Activated T-helper 17 cell treated with anti-CD3 and anti-CD28 coated beads, Interleukin-2, amount 50 U/mL, for 72 hours (primary cell): Measurements from ENCODE around the gene MAP7. TPM values are rescaled to one million over a fixed set of nuclear protein-coding genes. Genes with fewer than 3 reads are reported as not detected.

ENCODE experiments used
- ATAC-seq: fragments of 150-1000 bp; cut with Tn5 transposase; replicated peaks from 2 replicates; pipeline ENCODE4 v1.10.0; 2021; ENCODE audit warnings: mild to moderate bottlenecking, moderate library complexity
- H3K27ac Mint-ChIP-seq: one replicate; pipeline ENCODE4 v1.8.0; 2022; ENCODE audit warnings: mixed read lengths
- H3K27me3 Mint-ChIP-seq: one replicate; pipeline ENCODE4 v1.8.0; 2022; ENCODE audit warnings: mixed read lengths
- H3K36me3 Mint-ChIP-seq: one replicate; pipeline ENCODE4 v1.8.0; 2022; ENCODE audit warnings: low read depth, mild to moderate bottlenecking, mixed read lengths
- H3K4me1 Mint-ChIP-seq: one replicate; pipeline ENCODE4 v1.8.0; 2022; ENCODE audit warnings: mixed read lengths
- H3K4me3 Mint-ChIP-seq: one replicate; pipeline ENCODE4 v1.8.0; 2022; ENCODE audit warnings: mild to moderate bottlenecking, mixed read lengths
- H3K9me3 Mint-ChIP-seq: one replicate; pipeline ENCODE4 v1.8.0; 2022; ENCODE audit warnings: mixed read lengths
- total RNA-seq, 2 donors: library from RNA; stranded (reverse); gene quantifications; one replicate each; pipeline ENCODE4 v1.2.3, GENCODE V29; 2022

The MAP7 gene
- total RNA-seq, 2 donors from 2014 or later = 0.76 to 1.2 TPM

DNA sequence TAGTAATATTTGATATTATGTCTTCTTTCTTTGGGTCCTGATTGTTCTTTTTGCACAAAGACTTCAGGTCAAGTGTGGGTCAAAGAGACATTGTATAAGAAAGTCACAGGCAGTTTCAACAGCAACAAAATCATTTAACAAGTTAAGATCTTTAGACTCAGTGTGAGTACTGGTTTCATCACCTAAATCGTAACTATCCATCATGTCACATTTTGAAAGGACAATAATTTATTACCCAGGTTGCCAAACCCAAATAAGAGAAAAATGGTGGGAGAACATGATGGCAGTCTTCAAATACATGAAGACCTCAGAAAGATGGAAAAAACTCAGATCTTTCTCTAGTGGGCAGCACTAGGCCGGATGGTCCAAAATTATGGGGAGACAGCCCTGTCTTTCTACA is 205.1 kb downstream of the MAP7 start:
- no peaks in the 10 kb centered on the region for H3K9me3 Mint-ChIP-seq

DNA sequence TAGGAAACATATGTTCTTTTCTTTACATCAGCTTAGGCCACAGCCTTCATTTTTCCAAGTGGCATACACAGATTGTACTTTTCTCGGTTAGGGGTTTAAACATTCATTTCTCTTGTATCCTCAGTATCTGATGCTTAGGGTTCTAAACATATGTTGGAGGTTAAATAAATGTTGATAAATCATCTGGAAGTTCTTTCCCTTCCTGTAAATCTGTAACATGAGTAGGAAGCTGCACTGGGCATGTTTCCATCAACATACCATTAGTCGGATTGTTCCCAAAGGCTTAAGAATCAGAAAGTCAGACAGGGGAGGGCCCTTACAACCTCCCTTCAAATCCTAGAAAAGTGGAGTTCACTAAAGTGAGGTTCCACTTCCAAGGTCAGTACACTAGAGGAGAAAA is 205.8 kb downstream of the MAP7 start:
- H3K27me3 Mint-ChIP-seq = no peaks in the 10 kb centered on the region
- no peaks in the 10 kb centered on the region for H3K9me3 Mint-ChIP-seq
- no peaks in the 10 kb centered on the region for H3K36me3 Mint-ChIP-seq
- no peak overlapping the region for H3K4me3 Mint-ChIP-seq
- ATAC-seq = no peak
- no peak overlapping the region for H3K27ac Mint-ChIP-seq
- no peaks in the 10 kb centered on the region for H3K4me1 Mint-ChIP-seq

More for the DNA sequence above, 205.1 kb downstream of the MAP7 start:
- no peak overlapping the region for H3K27ac Mint-ChIP-seq
- H3K36me3 Mint-ChIP-seq = no peaks in the 10 kb centered on the region
- no peak for ATAC-seq
- no peaks in the 10 kb centered on the region for H3K4me1 Mint-ChIP-seq
- H3K27me3 Mint-ChIP-seq = no peaks in the 10 kb centered on the region
- no peak overlapping the region for H3K4me3 Mint-ChIP-seq

GRCh38 chr6:136343700-136344099 is 206.5 kb downstream of the MAP7 start:
- H3K9me3 Mint-ChIP-seq = no peaks in the 10 kb centered on the region
- no peak for ATAC-seq
- no peaks in the 10 kb centered on the region for H3K4me1 Mint-ChIP-seq
- H3K27ac Mint-ChIP-seq = no peak overlapping the region
- H3K27me3 Mint-ChIP-seq = no peaks in the 10 kb centered on the region
- no peak overlapping the region for H3K4me3 Mint-ChIP-seq
- no peaks in the 10 kb centered on the region for H3K36me3 Mint-ChIP-seq

- H3K27me3 Mint-ChIP-seq = no peaks in the 10 kb centered on the region
- H3K36me3 Mint-ChIP-seq = no peaks in the 10 kb centered on the region
- no peak overlapping the region for H3K27ac Mint-ChIP-seq
- ATAC-seq = no peak
- H3K9me3 Mint-ChIP-seq = no peaks in the 10 kb centered on the region
- H3K4me1 Mint-ChIP-seq = no peaks in the 10 kb centered on the region
- H3K4me3 Mint-ChIP-seq = no peak overlapping the region
Measured at GRCh38 chr6:136343275-136343674, 206.9 kb downstream of the MAP7 start.

GRCh38 chr6:136341967-136342366 is 208.3 kb downstream of the MAP7 start:
- H3K4me1 Mint-ChIP-seq = no peaks in the 10 kb centered on the region
- no peaks in the 10 kb centered on the region for H3K9me3 Mint-ChIP-seq
- no peaks in the 10 kb centered on the region for H3K36me3 Mint-ChIP-seq
- H3K4me3 Mint-ChIP-seq = no peak overlapping the region
- H3K27me3 Mint-ChIP-seq = no peaks in the 10 kb centered on the region
- no peak for ATAC-seq
- no peak overlapping the region for H3K27ac Mint-ChIP-seq

GRCh38 chr6:136341367-136341766 is 208.9 kb downstream of the MAP7 start:
- H3K4me3 Mint-ChIP-seq = no peak overlapping the region
- no peak overlapping the region for H3K27ac Mint-ChIP-seq
- H3K9me3 Mint-ChIP-seq = no peaks in the 10 kb centered on the region
- H3K36me3 Mint-ChIP-seq = no peaks in the 10 kb centered on the region
- H3K4me1 Mint-ChIP-seq = no peaks in the 10 kb centered on the region
- no peak for ATAC-seq
- H3K27me3 Mint-ChIP-seq = no peaks in the 10 kb centered on the region

DNA sequence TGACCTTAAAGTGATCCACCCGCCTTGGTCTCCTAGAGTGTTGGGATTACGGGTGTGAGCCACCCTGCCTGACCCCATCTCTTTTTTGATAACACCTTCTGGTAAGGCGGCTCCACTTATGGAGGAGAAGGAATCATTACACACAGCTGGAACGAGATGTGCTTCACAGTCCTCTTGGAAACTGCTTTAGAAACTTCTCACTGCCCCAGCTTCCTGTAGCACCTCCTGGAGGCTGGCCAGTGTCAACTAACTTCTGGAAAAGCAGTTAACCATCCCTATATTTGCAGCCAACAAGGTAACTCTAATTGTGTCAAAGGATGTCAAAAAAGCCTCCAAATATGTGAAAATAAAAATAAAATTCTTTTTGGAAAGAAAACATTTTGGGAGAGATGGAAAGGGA is 211.7 kb downstream of the MAP7 start:
- Mint-ChIP-seq H3K27ac (no peak overlapping the region), H3K36me3 (no peaks in the 10 kb centered on the region), H3K9me3 (no peaks in the 10 kb centered on the region), H3K4me3 (no peak overlapping the region), H3K27me3 (peaks cover 4% of the 10 kb centered on the region), H3K4me1 (no peaks in the 10 kb centered on the region)
- no peak for ATAC-seq

DNA sequence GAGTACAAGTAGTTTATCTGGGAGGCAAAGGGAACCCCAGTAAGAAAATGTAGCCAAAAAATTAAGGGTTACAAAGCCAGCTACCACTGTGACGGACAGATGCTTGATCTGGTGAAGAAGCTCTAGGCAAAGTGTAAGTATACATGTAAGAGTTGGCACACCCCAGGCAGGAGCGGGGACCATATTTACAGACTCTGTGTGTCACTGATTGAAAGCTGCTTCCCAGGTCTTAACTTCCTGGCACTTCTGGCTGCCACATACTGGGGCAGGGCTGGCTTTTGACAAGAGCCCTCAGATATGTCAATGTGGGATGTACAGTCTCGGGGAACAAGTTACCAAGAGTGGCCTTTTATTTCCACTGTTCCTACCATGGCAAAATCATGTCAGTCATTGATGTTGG is 212.6 kb downstream of the MAP7 start:
- Mint-ChIP-seq H3K36me3 (no peaks in the 10 kb centered on the region), H3K27ac (no peak overlapping the region), H3K4me1 (no peaks in the 10 kb centered on the region), H3K4me3 (no peak overlapping the region), H3K27me3 (peaks cover 4% of the 10 kb centered on the region), H3K9me3 (no peaks in the 10 kb centered on the region)
- ATAC-seq = no peak

GRCh38 chr6:136337121-136337520 is 213.1 kb downstream of the MAP7 start:
- Mint-ChIP-seq H3K36me3 (no peaks in the 10 kb centered on the region), H3K9me3 (no peaks in the 10 kb centered on the region), H3K4me3 (no peak overlapping the region), H3K27me3 (peaks cover 4% of the 10 kb centered on the region), H3K27ac (no peak overlapping the region), H3K4me1 (no peaks in the 10 kb centered on the region)
- ATAC-seq = no peak

GRCh38 chr6:136335736-136336363 is 214.4 kb downstream of the MAP7 start:
- no peaks in the 10 kb centered on the region for H3K4me1 Mint-ChIP-seq
- H3K27me3 Mint-ChIP-seq = peaks cover 4% of the 10 kb centered on the region
- no peak for ATAC-seq
- no peak overlapping the region for H3K27ac Mint-ChIP-seq
- no peaks in the 10 kb centered on the region for H3K9me3 Mint-ChIP-seq
- no peaks in the 10 kb centered on the region for H3K36me3 Mint-ChIP-seq
- H3K4me3 Mint-ChIP-seq = no peak overlapping the region

GRCh38 chr6:136334853-136335252 is 215.4 kb downstream of the MAP7 start:
- Mint-ChIP-seq H3K27ac (no peak overlapping the region), H3K4me3 (no peak overlapping the region), H3K36me3 (no peaks in the 10 kb centered on the region), H3K4me1 (no peaks in the 10 kb centered on the region), H3K9me3 (no peaks in the 10 kb centered on the region), H3K27me3 (peaks cover 4% of the 10 kb centered on the region)
- no peak for ATAC-seq

- H3K4me1 Mint-ChIP-seq = no peaks in the 10 kb centered on the region
- no peaks in the 10 kb centered on the region for H3K9me3 Mint-ChIP-seq
- H3K27me3 Mint-ChIP-seq = peaks cover 4% of the 10 kb centered on the region
- H3K36me3 Mint-ChIP-seq = no peaks in the 10 kb centered on the region
- H3K27ac Mint-ChIP-seq = no peak overlapping the region
- no peak for ATAC-seq
- H3K4me3 Mint-ChIP-seq = no peak overlapping the region
Measured at GRCh38 chr6:136334465-136334846, 215.8 kb downstream of the MAP7 start.

GRCh38 chr6:136333824-136334464 is 216.3 kb downstream of the MAP7 start:
- Mint-ChIP-seq H3K9me3 (no peaks in the 10 kb centered on the region), H3K4me3 (no peak overlapping the region), H3K36me3 (no peaks in the 10 kb centered on the region), H3K27ac (no peak overlapping the region), H3K27me3 (peaks cover 4% of the 10 kb centered on the region), H3K4me1 (no peaks in the 10 kb centered on the region)
- ATAC-seq = no peak

- no peaks in the 10 kb centered on the region for H3K9me3 Mint-ChIP-seq
- no peaks in the 10 kb centered on the region for H3K4me1 Mint-ChIP-seq
- peaks cover 4% of the 10 kb centered on the region for H3K27me3 Mint-ChIP-seq
- no peak overlapping the region for H3K27ac Mint-ChIP-seq
- no peak overlapping the region for H3K4me3 Mint-ChIP-seq
- H3K36me3 Mint-ChIP-seq = no peaks in the 10 kb centered on the region
- ATAC-seq = no peak
Measured at GRCh38 chr6:136331461-136331860, 218.8 kb downstream of the MAP7 start.

DNA sequence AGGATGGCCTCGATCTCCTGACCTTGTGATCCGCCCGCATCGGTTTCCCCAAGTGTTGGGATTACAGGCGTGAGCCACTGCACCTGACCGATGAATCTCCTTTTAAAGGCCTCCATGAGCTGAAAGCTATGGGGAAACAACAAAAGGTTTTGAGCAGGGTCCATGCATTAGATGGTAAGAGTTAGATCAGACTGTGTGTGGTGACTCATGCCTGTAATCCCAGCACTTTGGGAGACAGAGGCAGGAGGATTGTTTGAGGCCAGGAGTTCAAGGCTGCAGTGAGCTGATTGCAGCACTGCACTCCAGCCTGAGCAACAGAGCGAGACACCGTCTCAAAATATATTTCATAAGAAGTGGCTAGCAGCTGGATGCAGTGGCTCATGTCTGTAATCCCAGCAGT is 219.6 kb downstream of the MAP7 start:
- ATAC-seq = no peak
- Mint-ChIP-seq H3K4me3 (no peak overlapping the region), H3K4me1 (no peaks in the 10 kb centered on the region), H3K9me3 (no peaks in the 10 kb centered on the region), H3K27me3 (peaks cover 4% of the 10 kb centered on the region), H3K36me3 (no peaks in the 10 kb centered on the region), H3K27ac (no peak overlapping the region)
